GM12892 (cell line): ENCODE results near the gene DPF3.

ENCODE experiments used
- POLR2A ChIP-seq: IDR thresholded peaks from 2 replicates; pipeline ENCODE4 v1.6.1; 2011; ENCODE audit warnings: low read depth, low read length, control low read depth
- TAF1 ChIP-seq: IDR thresholded peaks from 2 replicates; pipeline ENCODE4 v1.6.1; 2011; ENCODE audit warnings: low read depth, mild to moderate bottlenecking, control low read depth, low read length, borderline replicate concordance

GRCh38 chr14:72925815-72926291 is 32.0 kb upstream of the DPF3 start:
- TF ChIP-seq POLR2A (no peak), TAF1 (no peak)
